ENCODE data around the gene ZNF774. TPM values are rescaled to one million over a fixed set of nuclear protein-coding genes. Genes with fewer than 3 reads are reported as not detected.
"Not testable (repeated sequence)": the region's sequence is repeated elsewhere in the genome, so short reads cannot be mapped to it uniquely, and the experiment has no call there.

The ZNF774 gene
- total RNA-seq, 2 donors from 2014 or later = 7.5 to 10.5 TPM

DNA sequence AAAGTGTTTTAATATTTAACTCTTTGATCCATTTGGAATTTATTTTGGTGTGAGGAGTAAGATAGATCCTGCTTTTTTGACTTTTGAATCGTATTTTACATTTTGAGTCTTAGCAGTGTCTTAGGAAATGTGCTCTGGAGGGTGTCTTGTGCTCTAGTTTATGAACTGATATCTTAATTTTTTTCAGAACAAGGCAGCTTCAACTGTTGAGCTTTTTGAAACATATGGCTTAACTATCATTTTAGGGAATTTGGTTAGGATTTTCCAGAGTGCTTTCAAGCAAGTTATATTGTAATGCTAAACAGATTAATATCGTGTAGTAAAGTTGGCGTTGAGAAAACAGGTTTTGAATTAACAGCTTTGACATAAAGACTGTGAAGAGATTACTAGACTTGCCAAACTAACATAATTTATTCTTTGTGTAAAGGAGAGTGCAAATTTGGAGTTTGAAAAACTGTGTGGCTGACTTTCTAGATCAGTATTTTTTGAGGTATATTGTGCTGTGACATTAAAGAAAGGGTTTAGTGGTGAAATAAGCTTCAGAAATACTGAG is 53.0 kb downstream of the ZNF774 start:
- DNase-seq (ENCODE audit: low spot score) = no peak
- no peak overlapping the region for H3K4me3 ChIP-seq
- TF ChIP-seq CTCF (IDR thresholded peaks at IDR 0.05) (no peak), POLR2AphosphoS5 (IDR thresholded peaks at IDR 0.05) (no peak), POLR2A (IDR thresholded peaks at IDR 0.05) (no peak)
- H3K27ac ChIP-seq = no peak overlapping the region
- H3K27me3 ChIP-seq (replicated peaks; ENCODE audit: insufficient read depth) = no peaks in the 10 kb centered on the region
- H3K36me3 ChIP-seq = no peaks in the 10 kb centered on the region
- WGBS = 41% methylated on average over 3 of the region's 3 CpGs
- peaks cover 17% of the 10 kb centered on the region for H3K4me1 ChIP-seq (replicated peaks)
- no peaks in the 10 kb centered on the region for H3K9me3 ChIP-seq
- intact Hi-C loops (cut with DNase I) = no loop called here

- H3K27me3 ChIP-seq (replicated peaks; ENCODE audit: insufficient read depth) = no peaks in the 10 kb centered on the region
- H3K27ac ChIP-seq = no peak overlapping the region
- no peak overlapping the region for H3K4me3 ChIP-seq
- intact Hi-C loops (cut with DNase I) = no loop called here
- peaks cover 7% of the 10 kb centered on the region for H3K4me1 ChIP-seq (replicated peaks)
- H3K9me3 ChIP-seq = no peaks in the 10 kb centered on the region
- no peak for TF ChIP-seq CTCF (IDR thresholded peaks at IDR 0.05)
- TF ChIP-seq POLR2A (IDR thresholded peaks at IDR 0.05) = no peak
- TF ChIP-seq POLR2AphosphoS5 (IDR thresholded peaks at IDR 0.05) = no peak
- 36% methylated on average over 3 of the region's 3 CpGs for WGBS
- no peak for DNase-seq (ENCODE audit: low spot score)
- no peaks in the 10 kb centered on the region for H3K36me3 ChIP-seq
These were observed 55.3 kb downstream of the ZNF774 start for GRCh38 chr15:90407336-90407735.

DNA sequence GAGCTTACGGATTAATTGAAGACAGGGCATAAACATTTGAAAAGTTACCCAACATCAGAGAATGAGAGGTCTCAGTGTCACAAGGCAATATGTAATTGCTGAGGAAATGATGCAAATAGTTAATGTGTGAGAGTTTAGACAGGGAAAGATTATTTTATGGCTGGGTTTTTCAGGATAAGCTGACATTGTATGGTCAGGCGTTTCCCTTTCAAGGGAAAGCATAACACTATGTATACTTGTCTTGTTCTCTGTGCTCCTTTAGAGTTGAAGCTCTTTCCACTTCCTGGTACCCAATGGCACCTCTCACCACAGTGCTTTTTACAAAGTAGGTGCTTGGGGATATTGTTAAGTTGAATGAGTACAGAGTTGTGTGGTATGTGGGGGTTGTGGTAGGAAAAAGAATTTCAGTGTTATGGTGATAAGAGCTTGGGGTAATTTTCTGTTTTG is 55.8 kb downstream of the ZNF774 start:
- Histone ChIP-seq H3K36me3 (no peaks in the 10 kb centered on the region), H3K9me3 (no peaks in the 10 kb centered on the region), H3K27me3 (replicated peaks; ENCODE audit: insufficient read depth) (no peaks in the 10 kb centered on the region), H3K4me3 (no peak overlapping the region), H3K27ac (no peak overlapping the region), H3K4me1 (replicated peaks) (peaks cover 1% of the 10 kb centered on the region)
- 47% methylated on average over 2 of the region's 2 CpGs for WGBS
- intact Hi-C loops (cut with DNase I) = no loop called here
- no peak for DNase-seq (ENCODE audit: low spot score)
- no peak for TF ChIP-seq POLR2AphosphoS5 (IDR thresholded peaks at IDR 0.05)
- no peak for TF ChIP-seq POLR2A (IDR thresholded peaks at IDR 0.05)
- no peak for TF ChIP-seq CTCF (IDR thresholded peaks at IDR 0.05)

DNA sequence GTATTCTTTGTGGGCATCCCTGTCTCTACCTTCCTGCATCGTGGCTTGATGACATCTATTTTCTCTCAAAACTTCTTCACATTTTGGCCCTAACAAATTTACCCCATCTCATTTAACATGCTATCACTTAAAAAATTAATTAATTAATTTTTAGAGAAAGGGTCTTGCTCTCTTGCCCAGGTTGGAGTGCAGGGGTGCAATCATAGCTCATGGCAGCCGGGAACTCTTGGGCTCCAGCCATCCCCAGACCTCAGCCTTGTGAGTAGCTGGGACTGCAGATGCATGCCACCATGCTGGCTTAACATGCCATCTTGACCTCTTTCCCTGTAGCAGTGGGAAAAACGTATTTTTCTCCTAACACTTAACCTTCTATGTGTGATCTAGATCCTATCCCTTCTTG is 56.6 kb downstream of the ZNF774 start:
- no peak overlapping the region for H3K27ac ChIP-seq
- no peak overlapping the region for H3K4me3 ChIP-seq
- intact Hi-C loops (cut with DNase I) = no loop called here
- no peak for DNase-seq (ENCODE audit: low spot score)
- 92% methylated on average over 3 of the region's 3 CpGs for WGBS
- TF ChIP-seq POLR2A (IDR thresholded peaks at IDR 0.05) (no peak), POLR2AphosphoS5 (IDR thresholded peaks at IDR 0.05) (no peak), CTCF (IDR thresholded peaks at IDR 0.05) (no peak)
- H3K9me3 ChIP-seq = no peaks in the 10 kb centered on the region
- H3K4me1 ChIP-seq (replicated peaks) = no peaks in the 10 kb centered on the region
- H3K36me3 ChIP-seq = no peaks in the 10 kb centered on the region
- no peaks in the 10 kb centered on the region for H3K27me3 ChIP-seq (replicated peaks; ENCODE audit: insufficient read depth)

DNA sequence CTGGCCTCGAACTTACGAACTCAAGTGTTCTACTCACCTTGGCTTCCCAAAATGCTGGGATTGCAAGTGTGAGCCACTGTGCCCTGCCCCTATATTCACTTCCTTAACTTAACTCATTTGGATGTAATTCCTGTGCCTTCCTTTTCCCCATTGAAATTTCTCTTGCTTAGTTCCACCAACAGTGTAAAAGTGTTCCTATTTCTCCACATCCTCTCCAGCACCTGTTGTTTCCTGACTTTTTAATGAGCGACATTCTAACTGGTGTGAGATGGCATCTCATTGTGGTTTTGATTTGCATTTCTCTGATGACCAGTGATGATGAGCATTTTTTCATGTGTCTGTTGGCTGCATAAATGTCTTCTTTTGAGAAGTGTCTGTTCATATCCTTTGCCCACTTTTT is 57.5 kb downstream of the ZNF774 start:
- intact Hi-C loops (cut with DNase I); H3K4me1 ChIP-seq (replicated peaks); H3K9me3 ChIP-seq; H3K27me3 ChIP-seq (replicated peaks; ENCODE audit: insufficient read depth); H3K4me3 ChIP-seq; H3K27ac ChIP-seq; DNase-seq (ENCODE audit: low spot score); H3K36me3 ChIP-seq: not testable (repeated sequence)
- 94% methylated on average over 3 of the region's 3 CpGs for WGBS

GRCh38 chr15:90410316-90410715 is 58.2 kb downstream of the ZNF774 start:
- H3K9me3 ChIP-seq; H3K27me3 ChIP-seq (replicated peaks; ENCODE audit: insufficient read depth); intact Hi-C loops (cut with DNase I); H3K4me3 ChIP-seq; H3K4me1 ChIP-seq (replicated peaks); H3K27ac ChIP-seq; DNase-seq (ENCODE audit: low spot score); H3K36me3 ChIP-seq: not testable (repeated sequence)
- WGBS = 100% methylated on average over 4 of the region's 4 CpGs
